Stimulated activated CD4-positive, alpha-beta T cell treated with anti-CD3 and anti-CD28 coated beads, TNF-alpha, amount 100 ng/mL, for 48 hours (primary cell): ENCODE results near the gene CTCFL.

Experiments used
- DNase-seq, 3 donors: peaks; one replicate each; pipeline ENCODE4 v3.0.0-alpha.2; 2020; ENCODE audit warnings: low read depth in 3 of 3

Gene CTCFL

GRCh38 chr20:57464642-57465211 lies 60.2 kb downstream of the CTCFL start:
- no peak for DNase-seq

GRCh38 chr20:57462781-57463180 lies 62.2 kb downstream of the CTCFL start:
- no peak for DNase-seq

- DNase-seq: no peak
These were observed 63.2 kb downstream of the CTCFL start for GRCh38 chr20:57461726-57462125.

- DNase-seq: no peak
These were observed 64.0 kb downstream of the CTCFL start for GRCh38 chr20:57460781-57461465.

GRCh38 chr20:57459897-57460296 lies 65.0 kb downstream of the CTCFL start:
- no peak for DNase-seq

GRCh38 chr20:57459278-57459677 lies 65.7 kb downstream of the CTCFL start:
- no peak for DNase-seq

- DNase-seq: no peak
These were observed 66.4 kb downstream of the CTCFL start for GRCh38 chr20:57458400-57459160.

- no peak for DNase-seq
These were observed 67.5 kb downstream of the CTCFL start for GRCh38 chr20:57457243-57458095.

- no peak for DNase-seq
These were observed 68.8 kb downstream of the CTCFL start for GRCh38 chr20:57456116-57456515.

GRCh38 chr20:57455386-57455785 lies 69.6 kb downstream of the CTCFL start:
- DNase-seq: no peak

GRCh38 chr20:57451795-57452661 lies 72.9 kb downstream of the CTCFL start:
- DNase-seq: no peak

GRCh38 chr20:57451431-57451794 lies 73.5 kb downstream of the CTCFL start:
- no peak for DNase-seq

GRCh38 chr20:57450931-57451330 lies 74.0 kb downstream of the CTCFL start:
- no peak for DNase-seq

- DNase-seq: no peak
These were observed 74.5 kb downstream of the CTCFL start for GRCh38 chr20:57450419-57450818.

- no peak for DNase-seq
These were observed 75.3 kb downstream of the CTCFL start for GRCh38 chr20:57449398-57450354.

GRCh38 chr20:57448764-57449354 lies 76.1 kb downstream of the CTCFL start:
- DNase-seq: no peak
